Tibial artery (tissue), 4 donors: ENCODE measurements around the gene SIN3A.

Experiments used
- DNase-seq, 2 donors: peaks; one replicate each; pipeline ENCODE4 v3.0.0-alpha.2; 2019
- H3K27ac ChIP-seq, 2 donors: fragments of 200-600 bp; sonication (generic) in 1 of 2; 1 replicate in 1 of 2; 2 replicates in 1 of 2; pipeline ENCODE4 v1.5.1; 2018 to 2019; ENCODE audit warnings: mild to moderate bottlenecking in 1 of 2
- H3K27me3 ChIP-seq, 2 donors: fragments of 200-600 bp; sonication (generic) in 1 of 2; one replicate each; pipeline versions ENCODE4 v1.5.1 to v1.6.0; 2016 to 2019
- H3K36me3 ChIP-seq, 3 donors: fragments of 200-600 bp; sonication (generic) in 2 of 3; one replicate each; pipeline ENCODE4 v1.5.1; 2016 to 2019; ENCODE audit warnings: mild to moderate bottlenecking in 2 of 3
- H3K4me1 ChIP-seq, 4 donors: fragments of 200-600 bp; sonication (generic) in 2 of 4; 1 replicate in 3 of 4; 2 replicates in 1 of 4; pipeline ENCODE4 v1.5.1; 2016 to 2019
- H3K4me3 ChIP-seq, 2 donors: fragments of 200-600 bp; sonication (generic) in 1 of 2; 1 replicate in 1 of 2; 2 replicates in 1 of 2; pipeline ENCODE4 v1.5.1; 2018 to 2019; ENCODE audit warnings: mild to moderate bottlenecking in 2 of 2
- H3K9me3 ChIP-seq, 3 donors: fragments of 200-600 bp; sonication (generic) in 1 of 3; one replicate each; pipeline ENCODE4 v1.5.1; 2016 to 2019
- CTCF ChIP-seq, 2 experiments: fragments of 200-600 bp in 1 of 2; fragments of 450-650 bp in 1 of 2; IDR thresholded peaks; one replicate each; pipeline ENCODE4 v1.5.1; 2017 to 2019; ENCODE audit warnings: antibody characterized with exemption in 2 of 2, mild to moderate bottlenecking in 1 of 2, moderate library complexity in 1 of 2
- intact Hi-C: fragments of 100-400 bp; cut with DNase I; formaldehyde crosslinking; loops from one replicate; pipeline ENCODE4 v1.15.0; 2023; ENCODE audit warnings: low total_unique reads

SIN3A gene

DNA sequence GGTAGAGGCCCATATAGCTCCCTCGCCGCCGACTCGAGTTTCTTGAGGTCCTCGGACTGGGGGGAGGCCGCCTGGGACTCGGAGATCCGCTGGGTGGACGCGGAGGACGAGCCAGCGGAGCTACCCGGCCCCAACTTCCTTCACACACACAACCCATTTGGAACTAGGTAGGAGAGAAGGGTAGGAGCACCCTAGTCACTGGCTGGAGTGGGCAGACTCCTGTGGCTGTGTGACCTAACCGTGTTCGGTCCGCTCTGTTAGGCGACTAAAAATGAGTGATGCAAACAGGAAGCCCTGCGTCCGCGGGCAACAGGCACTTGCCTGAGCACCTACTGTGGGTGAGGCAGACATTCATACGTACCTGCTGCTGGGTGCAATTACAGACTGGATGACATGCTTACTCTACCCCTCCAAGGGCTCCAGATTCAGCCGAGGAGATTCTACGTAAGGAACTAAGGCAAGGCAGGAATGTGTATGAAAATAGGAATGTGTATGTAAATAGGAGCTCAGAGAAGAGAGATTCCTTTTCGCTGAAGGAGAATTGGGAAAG, 4.6 kb upstream of the SIN3A start:
- no peaks in the 10 kb centered on the region for H3K27me3 ChIP-seq

GRCh38 chr15:75455424-75455981, 4.0 kb upstream of the SIN3A start:
- peaks cover 0 to 19% (median 9%) of the 10 kb centered on the region in 4 donors for H3K4me1 ChIP-seq
- intact Hi-C loops, result loop anchor here (5.0 kb wide), 2 partner anchors 88 to 117 kb away; partner anchors contain the start of gene MAN2C1
- no peaks in the 10 kb centered on the region for H3K27me3 ChIP-seq
- peak; percentile 90 to 94 for DNase-seq
- TF ChIP-seq CTCF (IDR thresholded peaks at IDR 0.05), result no peak
- peak overlapping the region; percentile 89 to 96 for H3K27ac ChIP-seq
- no peaks in the 10 kb centered on the region for H3K9me3 ChIP-seq
- H3K4me3 ChIP-seq, result peak overlapping the region; percentile 72 to 88
- no peaks in the 10 kb centered on the region for H3K36me3 ChIP-seq

More for the DNA sequence above, 4.6 kb upstream of the SIN3A start:
- intact Hi-C loops, result loop anchor here (5.0 kb wide), 2 partner anchors 89 to 116 kb away; partner anchors contain the start of gene MAN2C1
- TF ChIP-seq CTCF (IDR thresholded peaks at IDR 0.05), result no peak
- no peaks in the 10 kb centered on the region for H3K36me3 ChIP-seq
- H3K9me3 ChIP-seq, result no peaks in the 10 kb centered on the region
- peak; percentile 44 to 81 for DNase-seq
- H3K27ac ChIP-seq, result peak overlapping the region; percentile 89 to 96
- peaks cover 0 to 18% (median 11%) of the 10 kb centered on the region in 4 donors for H3K4me1 ChIP-seq
- peak overlapping the region; percentile 72 to 88 for H3K4me3 ChIP-seq

DNA sequence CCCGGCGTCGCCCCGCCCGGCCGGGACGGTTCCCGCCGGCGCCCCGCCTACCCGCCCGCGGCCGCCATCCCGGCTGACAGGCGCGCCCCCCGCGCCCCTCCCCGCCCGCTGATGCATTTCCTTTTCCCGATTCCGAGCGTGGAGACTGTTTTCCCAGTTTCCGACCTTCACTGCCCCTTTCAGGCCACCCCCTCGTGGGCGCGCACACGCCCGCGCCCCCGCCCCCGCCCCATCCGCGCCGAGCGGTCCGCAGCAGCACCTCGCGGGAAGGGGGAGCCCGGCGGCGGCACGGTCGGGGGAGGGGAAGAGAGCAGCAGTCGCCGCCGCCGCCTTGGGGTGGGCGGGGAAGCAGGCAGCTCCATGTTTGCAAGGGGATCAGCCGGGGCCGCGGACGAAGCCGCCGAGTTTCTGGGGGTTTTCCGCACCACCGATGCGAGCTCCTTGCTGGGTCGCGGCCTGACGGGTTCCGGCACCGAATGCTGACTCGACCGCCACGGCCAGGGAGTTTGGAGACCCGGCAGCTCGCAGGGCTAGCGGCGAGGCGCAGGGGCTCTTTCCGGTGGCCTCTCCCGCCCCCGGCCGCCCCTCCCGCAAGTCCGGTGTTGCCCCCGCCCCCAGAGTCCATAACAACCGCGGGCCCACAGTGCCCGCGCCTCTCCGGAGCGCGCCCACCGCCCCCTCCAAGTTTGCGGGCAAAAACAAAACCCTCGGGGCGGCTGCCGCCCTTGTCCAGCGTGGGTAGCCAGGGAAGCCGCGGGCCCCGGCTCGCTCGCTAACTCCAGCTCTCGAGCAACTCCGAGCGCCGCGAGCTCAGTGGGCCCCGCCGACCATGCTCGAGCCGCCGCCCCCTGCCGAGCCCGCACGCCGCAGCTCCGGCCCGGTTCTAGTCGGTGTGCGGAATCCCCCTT, 3.2 kb upstream of the SIN3A start:
- H3K4me3 ChIP-seq, result peak overlapping the region; percentile 72 to 88
- H3K27me3 ChIP-seq, result no peaks in the 10 kb centered on the region
- H3K4me1 ChIP-seq, result peaks cover 0 to 27% (median 13%) of the 10 kb centered on the region in 4 donors
- H3K36me3 ChIP-seq, result no peaks in the 10 kb centered on the region
- H3K9me3 ChIP-seq, result no peaks in the 10 kb centered on the region
- no peak for DNase-seq
- peak overlapping the region; percentile 89 to 96 for H3K27ac ChIP-seq
- no peak for TF ChIP-seq CTCF (IDR thresholded peaks at IDR 0.05)
- intact Hi-C loops, result loop anchor here (5.0 kb wide), 2 partner anchors 87 to 118 kb away; partner anchors contain the start of gene MAN2C1

GRCh38 chr15:75453703-75454470, 2.4 kb upstream of the SIN3A start:
- intact Hi-C loops, result no loop called here
- TF ChIP-seq CTCF (IDR thresholded peaks at IDR 0.05), result peak in 1 of 2 experiments; percentile 8
- H3K9me3 ChIP-seq, result no peaks in the 10 kb centered on the region

More at GRCh38 chr15:75453703-75454470, 2.4 kb upstream of the SIN3A start:
- DNase-seq, result peak; percentile 99
- Histone ChIP-seq H3K36me3 (no peaks in the 10 kb centered on the region), H3K4me3 (peak overlapping the region; percentile 72 to 88), H3K4me1 (peaks cover 0 to 35% (median 20%) of the 10 kb centered on the region in 4 donors), H3K27ac (peak overlapping the region; percentile 89 to 96), H3K27me3 (no peaks in the 10 kb centered on the region)
